ENCODE measurements around the gene PCAT6.

Gene PCAT6

DNA sequence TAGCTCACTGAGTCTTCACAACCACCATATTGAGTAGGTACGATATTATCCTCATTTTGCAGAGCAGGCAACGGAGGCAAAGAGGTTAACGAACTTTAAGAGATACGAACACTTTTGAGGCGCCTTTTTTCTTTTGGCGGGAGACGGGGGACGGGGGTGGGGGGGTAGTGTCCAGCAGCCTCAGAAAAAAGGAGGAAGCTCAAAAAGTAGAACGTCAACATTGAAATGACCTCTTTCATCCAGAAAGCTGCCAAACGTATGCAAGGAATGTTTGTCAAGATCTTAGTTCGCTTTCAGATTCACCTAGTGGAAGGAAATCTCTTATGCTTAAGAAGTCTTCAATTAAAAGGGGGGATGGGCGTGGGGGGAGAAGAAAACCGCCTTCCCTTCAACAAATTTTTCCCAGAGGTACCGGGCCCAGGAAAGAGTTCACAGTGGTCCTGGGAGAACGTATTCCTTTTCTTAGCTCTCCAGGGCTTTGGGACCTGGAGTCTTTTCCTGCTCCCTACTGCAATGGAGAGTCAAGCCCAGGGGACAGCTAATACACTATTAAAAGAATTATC is 1.1 kb upstream of the PCAT6 start:
- H3K27ac ChIP-seq, result no peak overlapping the region
- H3K27me3 ChIP-seq (ENCODE audit: insufficient read depth, low read depth, severe bottlenecking), result no peaks in the 10 kb centered on the region
- TF ChIP-seq, protein P1, sequence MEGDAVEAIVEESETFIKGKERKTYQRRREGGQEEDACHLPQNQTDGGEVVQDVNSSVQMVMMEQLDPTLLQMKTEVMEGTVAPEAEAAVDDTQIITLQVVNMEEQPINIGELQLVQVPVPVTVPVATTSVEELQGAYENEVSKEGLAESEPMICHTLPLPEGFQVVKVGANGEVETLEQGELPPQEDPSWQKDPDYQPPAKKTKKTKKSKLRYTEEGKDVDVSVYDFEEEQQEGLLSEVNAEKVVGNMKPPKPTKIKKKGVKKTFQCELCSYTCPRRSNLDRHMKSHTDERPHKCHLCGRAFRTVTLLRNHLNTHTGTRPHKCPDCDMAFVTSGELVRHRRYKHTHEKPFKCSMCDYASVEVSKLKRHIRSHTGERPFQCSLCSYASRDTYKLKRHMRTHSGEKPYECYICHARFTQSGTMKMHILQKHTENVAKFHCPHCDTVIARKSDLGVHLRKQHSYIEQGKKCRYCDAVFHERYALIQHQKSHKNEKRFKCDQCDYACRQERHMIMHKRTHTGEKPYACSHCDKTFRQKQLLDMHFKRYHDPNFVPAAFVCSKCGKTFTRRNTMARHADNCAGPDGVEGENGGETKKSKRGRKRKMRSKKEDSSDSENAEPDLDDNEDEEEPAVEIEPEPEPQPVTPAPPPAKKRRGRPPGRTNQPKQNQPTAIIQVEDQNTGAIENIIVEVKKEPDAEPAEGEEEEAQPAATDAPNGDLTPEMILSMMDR (IDR thresholded peaks at IDR 0.05; ENCODE audit: low read depth, low read length), result no peak
- peak overlapping the region; percentile 79; the same call in 1 of the 2 replicates for H3K4me3 ChIP-seq (ENCODE audit: low read depth, low read length)
- no peaks in the 10 kb centered on the region for H3K9me3 ChIP-seq (ENCODE audit: severe bottlenecking)
- no peak for DNase-seq
- peaks cover 4% of the 10 kb centered on the region; the same call in 1 of the 2 replicates for H3K36me3 ChIP-seq

DNA sequence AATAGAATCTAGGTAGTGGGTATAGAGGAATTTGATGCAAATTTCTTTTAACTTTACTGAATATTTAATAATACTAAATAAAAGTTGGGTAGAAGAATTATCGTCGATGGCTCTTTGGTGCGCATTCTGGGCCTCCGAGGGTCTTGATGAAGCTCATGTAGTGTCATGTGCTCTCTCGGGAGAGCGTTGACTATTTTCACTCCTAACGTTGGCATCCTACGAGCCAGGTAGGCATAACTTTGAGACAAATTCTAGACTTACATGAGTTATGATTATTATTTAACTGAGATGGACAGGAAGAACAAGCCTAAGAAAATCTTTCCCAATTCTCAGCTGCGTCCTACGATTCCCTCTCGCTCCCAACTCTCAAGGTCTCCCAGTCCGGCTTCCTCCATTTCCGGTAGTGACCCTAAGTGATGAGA is 550 bp upstream of the PCAT6 start:
- no peaks in the 10 kb centered on the region for H3K27me3 ChIP-seq (ENCODE audit: insufficient read depth, low read depth, severe bottlenecking)
- no peak for DNase-seq
- TF ChIP-seq, protein P1 (IDR thresholded peaks at IDR 0.05; ENCODE audit: low read depth, low read length), result no peak
- H3K4me3 ChIP-seq (ENCODE audit: low read depth, low read length), result peak overlapping the region; percentile 79
- H3K9me3 ChIP-seq (ENCODE audit: severe bottlenecking), result no peaks in the 10 kb centered on the region
- peaks cover 4% of the 10 kb centered on the region; the same call in 1 of the 2 replicates for H3K36me3 ChIP-seq
- H3K27ac ChIP-seq, result peak overlapping the region; percentile 0; the same call in 1 of the 2 replicates

DNA sequence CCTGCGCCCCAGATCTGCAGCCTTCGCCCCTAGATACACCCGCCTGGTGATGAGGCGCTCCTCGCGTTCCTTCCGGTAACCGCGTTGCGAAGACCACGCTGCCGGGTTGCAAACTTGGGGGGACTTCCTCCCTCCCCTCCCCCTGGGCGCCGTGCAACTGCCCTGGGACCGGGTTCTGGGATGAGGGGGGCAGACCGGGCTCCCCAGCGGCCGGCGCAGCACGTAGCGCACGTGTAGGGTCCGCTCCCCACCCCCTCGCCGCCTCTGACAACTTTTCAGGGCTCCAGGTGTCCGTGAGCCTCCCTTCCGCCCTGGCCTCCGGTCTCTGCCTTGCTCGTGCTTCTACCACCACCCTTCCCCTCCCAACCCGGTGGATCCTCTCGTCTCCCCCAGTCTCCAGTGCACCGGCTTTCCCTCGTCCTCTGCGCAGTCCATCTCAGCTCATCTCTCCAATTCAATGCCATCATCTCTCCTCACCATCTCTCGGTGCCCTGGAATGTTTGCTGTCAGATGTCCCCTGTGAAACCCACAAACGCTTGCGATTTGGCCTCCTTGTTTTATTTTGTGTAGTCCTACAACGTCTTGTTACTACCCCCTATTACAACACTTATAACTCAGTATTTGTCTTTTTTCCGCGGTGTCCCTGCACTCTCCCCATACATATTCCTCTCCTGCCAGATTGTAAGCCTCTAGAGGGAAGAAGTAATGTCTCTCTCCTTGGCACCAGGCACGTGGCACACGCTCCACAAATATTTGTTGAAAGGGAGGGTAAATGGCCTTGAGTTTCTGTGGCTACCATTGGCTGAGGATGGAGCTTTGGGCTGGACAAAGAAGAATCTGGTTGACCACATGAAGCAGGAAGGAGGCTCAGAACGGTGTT is 782 bp downstream of the PCAT6 start:
- Histone ChIP-seq H3K27ac (peak overlapping the region; percentile 49), H3K27me3 (ENCODE audit: insufficient read depth, low read depth, severe bottlenecking) (no peaks in the 10 kb centered on the region), H3K36me3 (peaks cover 4% of the 10 kb centered on the region; the same call in 1 of the 2 replicates), H3K4me3 (ENCODE audit: low read depth, low read length) (peak overlapping the region; percentile 79), H3K9me3 (ENCODE audit: severe bottlenecking) (no peaks in the 10 kb centered on the region)
- peak; percentile 42 for DNase-seq
- TF ChIP-seq, protein P1 (IDR thresholded peaks at IDR 0.05; ENCODE audit: low read depth, low read length), result no peak

DNA sequence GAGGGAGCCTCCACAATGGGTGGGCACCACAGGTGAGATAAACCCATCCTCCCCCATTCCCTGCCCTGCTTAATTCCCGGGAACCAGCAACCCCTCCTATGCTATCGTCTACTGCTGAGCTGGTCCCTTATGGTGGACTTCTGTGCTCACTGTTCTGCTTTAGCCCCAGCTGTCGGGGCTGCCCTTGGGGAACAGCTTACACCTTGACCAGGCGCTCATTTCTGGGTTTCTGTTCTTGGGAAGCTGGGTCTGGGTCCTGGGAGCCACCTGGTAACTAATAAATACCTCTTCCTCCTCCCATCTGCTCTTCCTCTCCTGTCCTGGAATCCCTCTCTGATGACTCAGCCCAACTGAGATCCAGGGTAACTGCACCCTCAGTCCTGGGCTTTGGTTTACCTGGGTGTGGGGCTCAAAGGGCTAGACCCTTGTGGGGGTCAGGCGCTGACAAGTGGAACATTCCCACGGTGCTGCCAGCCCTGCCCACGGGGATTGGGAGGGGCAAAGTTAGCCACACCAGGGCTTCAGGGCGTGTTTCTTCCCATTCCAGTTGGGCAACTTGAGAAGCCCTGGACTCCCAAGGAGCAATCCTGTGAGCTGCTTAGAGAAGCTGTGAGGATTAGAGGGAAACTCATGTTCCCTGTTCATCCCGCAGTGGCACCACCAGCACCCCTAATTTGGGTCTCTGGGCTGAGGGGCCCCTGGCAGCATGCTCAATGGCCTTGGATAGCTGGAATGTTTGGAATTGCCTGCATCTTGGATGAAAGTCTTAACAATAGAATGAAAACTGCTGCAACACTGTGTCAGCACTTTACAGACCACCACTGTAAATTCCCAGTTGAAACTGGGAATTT is 1.6 kb downstream of the PCAT6 start:
- DNase-seq, result peak; percentile 58
- Histone ChIP-seq H3K9me3 (ENCODE audit: severe bottlenecking) (no peaks in the 10 kb centered on the region), H3K36me3 (peaks cover 4% of the 10 kb centered on the region; the same call in 1 of the 2 replicates), H3K27me3 (ENCODE audit: insufficient read depth, low read depth, severe bottlenecking) (no peaks in the 10 kb centered on the region), H3K27ac (no peak overlapping the region), H3K4me3 (ENCODE audit: low read depth, low read length) (no peak overlapping the region)
- TF ChIP-seq, protein P1 (IDR thresholded peaks at IDR 0.05; ENCODE audit: low read depth, low read length), result no peak

DNA sequence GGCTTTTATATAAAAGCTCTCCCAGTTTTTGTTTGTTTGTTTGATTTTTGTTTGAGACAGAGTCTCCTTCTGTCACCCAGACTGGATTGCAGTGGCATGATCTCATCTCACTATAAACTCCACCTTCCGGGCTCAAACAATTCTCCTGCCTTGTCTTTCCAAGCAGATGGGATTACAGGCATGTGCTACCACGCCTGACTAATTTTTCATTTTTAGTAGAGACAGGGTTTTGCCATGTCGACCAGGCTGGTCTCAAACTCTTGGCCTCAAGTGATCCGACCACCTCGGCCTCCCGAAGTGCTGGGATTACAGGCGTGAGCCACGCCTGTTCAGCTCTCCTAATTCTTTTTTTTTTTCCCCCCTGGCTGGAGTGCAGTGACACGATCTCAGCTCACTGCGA is 4.4 kb downstream of the PCAT6 start:
- DNase-seq, result peak; percentile 84
- H3K27me3 ChIP-seq (ENCODE audit: insufficient read depth, low read depth, severe bottlenecking), result no peaks in the 10 kb centered on the region
- TF ChIP-seq, protein P1 (IDR thresholded peaks at IDR 0.05; ENCODE audit: low read depth, low read length), result no peak
- no peaks in the 10 kb centered on the region for H3K36me3 ChIP-seq
- peak overlapping the region; percentile 41 for H3K27ac ChIP-seq
- no peaks in the 10 kb centered on the region for H3K9me3 ChIP-seq (ENCODE audit: severe bottlenecking)
- H3K4me3 ChIP-seq (ENCODE audit: low read depth, low read length), result no peak overlapping the region
